Erythroblast (primary cell): ENCODE results near the gene MAP3K4.

Source experiments
- GATA1 ChIP-seq: IDR thresholded peaks from 2 replicates; pipeline ENCODE4 v1.6.1; 2011; ENCODE audit warnings: low read depth, mild to moderate bottlenecking, control low read depth, low read length, moderate library complexity
- POLR2A ChIP-seq: IDR thresholded peaks from 2 replicates; pipeline ENCODE4 v1.6.1; 2011; ENCODE audit warnings: mild to moderate bottlenecking, low read length

GRCh38 chr6:160992980-160993314 lies 1.4 kb downstream of the MAP3K4 start:
- TF ChIP-seq POLR2A (no peak), GATA1 (no peak)
